GM12878 (cell line): ENCODE data around the gene ACSF3. TPM values are rescaled to one million over a fixed set of nuclear protein-coding genes. Genes with fewer than 3 reads are reported as not detected.

ENCODE experiments used
- ATAC-seq: fragments of 200-7000 bp; cut with Tn5 transposase; 3 replicates; pipeline ENCODE4 v1.9.1; 2020; ENCODE audit warnings: mild to moderate bottlenecking, moderate library complexity
- BruUV-seq: library from RNA; stranded (reverse); fragments of 400-500 nt; replicated peaks from 2 replicates; lab custom pipeline; 2021; lab: Mats Ljungman, UMichigan
- CTCF ChIA-PET: fragments of 300-600 bp; sonication (Branson Sonifier 250); formaldehyde crosslinking; extraction: SDS; loops from one replicate; lab custom pipeline; 2021; ENCODE audit warnings: inconsistent platforms; lab: Yijun Ruan, JAX
- POLR2A ChIA-PET: fragments of 350-600 bp; formaldehyde crosslinking; extraction: SDS; loops from one replicate; lab custom pipeline; 2021; ENCODE audit warnings: inconsistent platforms; lab: Charles Lee
- RAD21 ChIA-PET: fragments of 300-600 bp; sonication (Branson Sonifier 250); formaldehyde crosslinking; loops from one replicate; lab custom pipeline; 2023; ENCODE audit warnings: antibody characterized with exemption; ENCODE audit not compliant: unreplicated experiment; lab: Charles Lee
- SMC1A ChIA-PET: fragments of 300-600 bp; sonication (Branson Sonifier 250); formaldehyde crosslinking; loops from one replicate; lab custom pipeline; 2023; ENCODE audit not compliant: unreplicated experiment, uncharacterized antibody; lab: Charles Lee
- DNase-seq: peaks from one replicate; pipeline ENCODE4 v3.0.0-alpha.2; 2011; ENCODE audit warnings: low read depth, low spot score
- FAIRE-seq: peaks from 3 replicates; lab custom pipeline; 2011; peaks lifted over from hg19 to GRCh38; lab: Jason Lieb, UNC
- H2AFZ ChIP-seq: 2 replicates; pipeline ENCODE4 v1.6.0; 2011; ENCODE audit warnings: low read depth, low read length, control low read depth; ENCODE audit not compliant: control insufficient read depth
- H3K27ac ChIP-seq: 2 replicates; pipeline ENCODE4 v1.5.1; 2011; ENCODE audit warnings: control low read depth; ENCODE audit not compliant: control insufficient read depth, insufficient read depth
- H3K27me3 ChIP-seq, 2 experiments: replicated peaks in 1 of 2; 2 replicates each; pipeline versions ENCODE4 v1.6.0 to v1.6.1; 2011; ENCODE audit warnings: low read length in 1 of 2; ENCODE audit not compliant: control insufficient read depth in 2 of 2, insufficient read depth in 2 of 2
- H3K36me3 ChIP-seq, 2 experiments: 2 replicates each; pipeline ENCODE4 v1.5.1; 2011; ENCODE audit warnings: low read length in 1 of 2; ENCODE audit not compliant: control insufficient read depth in 2 of 2, insufficient read depth in 2 of 2
- H3K4me1 ChIP-seq: 2 replicates; pipeline ENCODE4 v1.6.1; 2011; ENCODE audit warnings: mild to moderate bottlenecking, low read length, moderate library complexity, mixed read lengths; ENCODE audit not compliant: control insufficient read depth, insufficient read depth
- H3K4me2 ChIP-seq: 2 replicates; pipeline ENCODE4 v1.6.0; 2011; ENCODE audit warnings: control low read depth; ENCODE audit not compliant: control insufficient read depth, insufficient read depth
- H3K4me3 ChIP-seq: fragments of 200-600 bp; sonication (generic); 2 replicates; pipeline ENCODE4 v1.5.1; 2016
- H3K79me2 ChIP-seq: 2 replicates; pipeline ENCODE4 v1.6.0; 2011; ENCODE audit warnings: low read length; ENCODE audit not compliant: control insufficient read depth, insufficient read depth
- H3K9ac ChIP-seq: 2 replicates; pipeline ENCODE4 v1.8.0; 2011; ENCODE audit warnings: low read length, control low read depth, mixed read lengths; ENCODE audit not compliant: control insufficient read depth, insufficient read depth
- H3K9me3 ChIP-seq: replicated peaks from 3 replicates; pipeline ENCODE4 v1.5.1; 2011; ENCODE audit warnings: mild to moderate bottlenecking, low read length; ENCODE audit not compliant: control insufficient read depth, insufficient read depth
- H4K20me1 ChIP-seq: 2 replicates; pipeline ENCODE4 v1.6.0; 2011; ENCODE audit not compliant: control insufficient read depth, insufficient read depth
- BRCA1 ChIP-seq: IDR thresholded peaks from 2 replicates; pipeline ENCODE4 v1.6.1; 2011; ENCODE audit warnings: low read depth, low read length, improper control_type of control experiment
- CBX3 ChIP-seq: fragments of 200-600 bp; sonication (generic); IDR thresholded peaks from 2 replicates; pipeline ENCODE4 v1.6.1; 2016; ENCODE audit warnings: low read depth, borderline replicate concordance
- KDM1A ChIP-seq: fragments of 200-600 bp; sonication (generic); IDR thresholded peaks from 2 replicates; pipeline ENCODE4 v1.6.1; 2016; ENCODE audit warnings: borderline replicate concordance
- MYC ChIP-seq: IDR thresholded peaks from 2 replicates; pipeline ENCODE4 v1.6.1; 2011; ENCODE audit warnings: mild to moderate bottlenecking, low read length, moderate library complexity, inconsistent platforms; ENCODE audit not compliant: insufficient read depth, insufficient replicate concordance, insufficient read length, severe bottlenecking
- NR2C2 ChIP-seq: IDR thresholded peaks from 2 replicates; pipeline ENCODE4 v1.6.1; 2011; ENCODE audit warnings: borderline replicate concordance, low read depth; ENCODE audit not compliant: control insufficient read depth, insufficient read length
- RBBP5 ChIP-seq: fragments of 200-600 bp; sonication (generic); conservative IDR thresholded peaks from 2 replicates; pipeline ENCODE4 v1.6.1; 2016
- TCF7 ChIP-seq: IDR thresholded peaks from 2 replicates; pipeline ENCODE4 v1.6.1; 2014; ENCODE audit warnings: antibody characterized with exemption, borderline replicate concordance
- YBX1 ChIP-seq: fragments of 450-650 bp; IDR thresholded peaks from 2 replicates; pipeline ENCODE4 v1.6.1; 2016; ENCODE audit warnings: antibody characterized with exemption
- ZNF274 ChIP-seq: IDR thresholded peaks from one replicate; pipeline ENCODE4 v1.8.0; 2011; ENCODE audit not compliant: insufficient read length, insufficient read depth
- WGBS: methylation state at CpG from one replicate; pipeline ENCODE4 v1.1.6; 2016; ENCODE audit warnings: low lambda C conversion rate; ENCODE audit not compliant: insufficient replicate concordance, insufficient coverage; ENCODE audit errors: missing lambda C conversion rate; 5-methylcytosine and 5-hydroxymethylcytosine counted together
- in situ Hi-C: fragments of 300-500 bp; cut with MboI; formaldehyde crosslinking; loops from 9 replicates; pipeline ENCODE4 v1.14.3; 2018; ENCODE audit warnings: mixed read lengths
- intact Hi-C: fragments of 100-400 bp; cut with micrococcal nuclease; formaldehyde crosslinking; loops from one replicate; pipeline ENCODE4 v1.14.2; 2022; ENCODE audit not compliant: unreplicated experiment
- polyA plus RNA-seq, 11 experiments: library from polyadenylated mRNA; depleted of rRNA in 4 of 11; unstranded in 6 of 11; stranded (reverse) in 5 of 11; fragments of >200 nt; fragmentation: Nextera tagmentation in 4 of 11; fragmentation: Illumina TruSeq in 1 of 11; extraction: Ambion mirVana in 4 of 11; extraction: Trizol in 1 of 11; gene quantifications; 1 replicate in 1 of 11; 2 replicates in 10 of 11; pipeline versions ENCODE4 v1.2.1 to v1.2.3, GENCODE V29; 2011 to 2016; ENCODE audit warnings: inconsistent platforms in 2 of 11, missing spikeins in 2 of 11, low read depth in 1 of 11
- total RNA-seq, 4 experiments: library from RNA; depleted of rRNA in 3 of 4; stranded (reverse); fragments of >200 nt in 3 of 4; fragmentation: Illumina TruSeq in 1 of 4; extraction: Trizol in 1 of 4; gene quantifications; 2 replicates each; pipeline versions ENCODE4 v1.2.1 to v1.2.3, GENCODE V29; 2013 to 2021
- TF ChIP-seq, protein P1 (sequence below): fragments of 450-650 bp; IDR thresholded peaks from 2 replicates; pipeline ENCODE4 v1.6.1; 2017; ENCODE audit warnings: borderline replicate concordance
- TF ChIP-seq, protein P2 (sequence below): fragments of 450-650 bp; IDR thresholded peaks from 2 replicates; pipeline ENCODE4 v1.6.1; 2016; ENCODE audit warnings: mild to moderate bottlenecking
- TF ChIP-seq, protein P3 (sequence below), 3 experiments: IDR thresholded peaks in 2 of 3; conservative IDR thresholded peaks in 1 of 3; 2 replicates each; pipeline ENCODE4 v1.5.1; 2011; ENCODE audit warnings: low read depth in 3 of 3, low read length in 3 of 3, mild to moderate bottlenecking in 3 of 3, control low read depth in 2 of 3, moderate library complexity in 2 of 3, inconsistent platforms in 1 of 3, mixed read lengths in 1 of 3; ENCODE audit not compliant: control insufficient read depth in 2 of 3, insufficient read depth in 1 of 3; ENCODE audit errors: extremely low read depth in 1 of 3
- TF ChIP-seq, protein P4 (sequence below): fragments of 450-650 bp; formaldehyde crosslinking; IDR thresholded peaks from 2 replicates; pipeline ENCODE4 v1.4.0; 2020; ENCODE audit warnings: mild to moderate bottlenecking, moderate library complexity

The ACSF3 gene
- total and polyA plus RNA-seq, 10 of the 15 experiments (the other 5 are each of a cell fraction or from before 2014, with no cell fraction given): 1.0 to 44.4 (median 25.8) TPM

DNA sequence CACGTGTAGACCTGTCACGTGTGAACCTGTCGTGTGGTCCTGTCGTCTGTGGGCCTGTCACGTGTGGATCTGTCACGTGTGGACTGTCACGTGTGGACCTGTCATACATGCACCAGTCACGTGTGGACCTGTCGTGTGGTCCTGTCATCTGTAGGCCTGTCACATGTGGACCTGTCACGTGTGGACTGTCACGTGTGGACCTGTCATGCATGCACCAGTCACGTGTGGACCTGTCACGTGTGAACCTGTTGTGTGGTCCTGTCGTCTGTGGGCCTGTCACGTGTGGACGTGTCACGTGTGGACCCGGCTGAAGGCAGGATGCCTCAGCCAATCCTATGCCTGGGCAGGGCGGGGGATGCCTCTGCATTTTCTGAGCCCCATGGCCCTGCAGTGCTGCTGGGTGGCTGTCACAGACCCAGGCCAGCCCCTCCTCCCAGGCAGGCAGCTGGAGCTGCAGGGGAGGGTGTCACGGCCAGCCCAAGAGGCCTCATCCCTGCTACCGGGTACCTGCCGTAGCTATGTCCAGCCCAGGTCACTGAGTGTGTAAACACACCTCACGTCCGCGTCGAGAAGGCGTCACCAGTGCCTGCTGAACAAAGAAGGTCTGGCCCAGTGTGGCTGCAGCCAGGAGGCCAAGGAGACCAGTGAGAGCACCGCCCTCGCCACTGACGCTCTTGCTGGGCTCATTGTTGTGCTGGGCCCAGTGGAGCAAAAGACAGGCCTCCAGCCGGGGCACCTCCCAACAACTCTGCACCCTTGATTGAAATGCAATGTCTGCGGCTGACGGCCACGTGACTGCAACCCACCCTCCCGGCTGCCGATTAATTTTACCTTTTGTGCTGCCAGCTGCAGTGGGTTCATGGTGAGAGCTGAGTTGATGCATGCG lies 18.6 kb upstream of the ACSF3 start:
- Histone ChIP-seq H3K27me3 (no peaks in the 10 kb centered on the region; a peak in 1 of 4 replicates), H3K4me2 (no peak overlapping the region), H3K4me1 (no peaks in the 10 kb centered on the region), H3K9ac (no peak overlapping the region), H3K27ac (no peak overlapping the region), H3K36me3 (no peaks in the 10 kb centered on the region), H3K4me3 (no peak overlapping the region), H4K20me1 (no peaks in the 10 kb centered on the region), H3K79me2 (no peaks in the 10 kb centered on the region), H3K9me3 (peaks cover 7% of the 10 kb centered on the region; the same call in 2 of the 3 replicates), H2AFZ (no peak overlapping the region)
- CTCF ChIA-PET: no interaction called here
- DNase-seq (no peak), ATAC-seq (no peak), FAIRE-seq (no peak)
- intact Hi-C loops: no loop called here
- SMC1A ChIA-PET: no interaction called here
- no TSS peak for BruUV-seq
- whole genome bisulfite sequencing: 90% methylated on average over 37 of the region's 37 CpGs
- POLR2A ChIA-PET: no interaction called here
- in situ Hi-C loops: no loop called here
- RAD21 ChIA-PET: no interaction called here
- TF ChIP-seq KDM1A (no peak), ZNF274 (no peak), TCF7 (no peak), NR2C2 (no peak), CBX3 (no peak), YBX1 (no peak), MYC (no peak), BRCA1 (no peak), RBBP5 (no peak)
- TF ChIP-seq, protein P1, sequence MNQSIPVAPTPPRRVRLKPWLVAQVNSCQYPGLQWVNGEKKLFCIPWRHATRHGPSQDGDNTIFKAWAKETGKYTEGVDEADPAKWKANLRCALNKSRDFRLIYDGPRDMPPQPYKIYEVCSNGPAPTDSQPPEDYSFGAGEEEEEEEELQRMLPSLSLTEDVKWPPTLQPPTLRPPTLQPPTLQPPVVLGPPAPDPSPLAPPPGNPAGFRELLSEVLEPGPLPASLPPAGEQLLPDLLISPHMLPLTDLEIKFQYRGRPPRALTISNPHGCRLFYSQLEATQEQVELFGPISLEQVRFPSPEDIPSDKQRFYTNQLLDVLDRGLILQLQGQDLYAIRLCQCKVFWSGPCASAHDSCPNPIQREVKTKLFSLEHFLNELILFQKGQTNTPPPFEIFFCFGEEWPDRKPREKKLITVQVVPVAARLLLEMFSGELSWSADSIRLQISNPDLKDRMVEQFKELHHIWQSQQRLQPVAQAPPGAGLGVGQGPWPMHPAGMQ: no peak
- TF ChIP-seq, protein P2, sequence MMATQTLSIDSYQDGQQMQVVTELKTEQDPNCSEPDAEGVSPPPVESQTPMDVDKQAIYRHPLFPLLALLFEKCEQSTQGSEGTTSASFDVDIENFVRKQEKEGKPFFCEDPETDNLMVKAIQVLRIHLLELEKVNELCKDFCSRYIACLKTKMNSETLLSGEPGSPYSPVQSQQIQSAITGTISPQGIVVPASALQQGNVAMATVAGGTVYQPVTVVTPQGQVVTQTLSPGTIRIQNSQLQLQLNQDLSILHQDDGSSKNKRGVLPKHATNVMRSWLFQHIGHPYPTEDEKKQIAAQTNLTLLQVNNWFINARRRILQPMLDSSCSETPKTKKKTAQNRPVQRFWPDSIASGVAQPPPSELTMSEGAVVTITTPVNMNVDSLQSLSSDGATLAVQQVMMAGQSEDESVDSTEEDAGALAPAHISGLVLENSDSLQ: no peak
- TF ChIP-seq, protein P3, sequence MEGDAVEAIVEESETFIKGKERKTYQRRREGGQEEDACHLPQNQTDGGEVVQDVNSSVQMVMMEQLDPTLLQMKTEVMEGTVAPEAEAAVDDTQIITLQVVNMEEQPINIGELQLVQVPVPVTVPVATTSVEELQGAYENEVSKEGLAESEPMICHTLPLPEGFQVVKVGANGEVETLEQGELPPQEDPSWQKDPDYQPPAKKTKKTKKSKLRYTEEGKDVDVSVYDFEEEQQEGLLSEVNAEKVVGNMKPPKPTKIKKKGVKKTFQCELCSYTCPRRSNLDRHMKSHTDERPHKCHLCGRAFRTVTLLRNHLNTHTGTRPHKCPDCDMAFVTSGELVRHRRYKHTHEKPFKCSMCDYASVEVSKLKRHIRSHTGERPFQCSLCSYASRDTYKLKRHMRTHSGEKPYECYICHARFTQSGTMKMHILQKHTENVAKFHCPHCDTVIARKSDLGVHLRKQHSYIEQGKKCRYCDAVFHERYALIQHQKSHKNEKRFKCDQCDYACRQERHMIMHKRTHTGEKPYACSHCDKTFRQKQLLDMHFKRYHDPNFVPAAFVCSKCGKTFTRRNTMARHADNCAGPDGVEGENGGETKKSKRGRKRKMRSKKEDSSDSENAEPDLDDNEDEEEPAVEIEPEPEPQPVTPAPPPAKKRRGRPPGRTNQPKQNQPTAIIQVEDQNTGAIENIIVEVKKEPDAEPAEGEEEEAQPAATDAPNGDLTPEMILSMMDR (IDR thresholded peaks at IDR 0.05 in 2 of 3, conservative IDR thresholded peaks at IDR 0.05 in 1 of 3; ENCODE audit: control insufficient read depth in 2 of 3, extremely low read depth in 1 of 3, insufficient read depth in 1 of 3, low read depth in 3 of 3, low read length in 3 of 3): no peak
- TF ChIP-seq, protein P4, sequence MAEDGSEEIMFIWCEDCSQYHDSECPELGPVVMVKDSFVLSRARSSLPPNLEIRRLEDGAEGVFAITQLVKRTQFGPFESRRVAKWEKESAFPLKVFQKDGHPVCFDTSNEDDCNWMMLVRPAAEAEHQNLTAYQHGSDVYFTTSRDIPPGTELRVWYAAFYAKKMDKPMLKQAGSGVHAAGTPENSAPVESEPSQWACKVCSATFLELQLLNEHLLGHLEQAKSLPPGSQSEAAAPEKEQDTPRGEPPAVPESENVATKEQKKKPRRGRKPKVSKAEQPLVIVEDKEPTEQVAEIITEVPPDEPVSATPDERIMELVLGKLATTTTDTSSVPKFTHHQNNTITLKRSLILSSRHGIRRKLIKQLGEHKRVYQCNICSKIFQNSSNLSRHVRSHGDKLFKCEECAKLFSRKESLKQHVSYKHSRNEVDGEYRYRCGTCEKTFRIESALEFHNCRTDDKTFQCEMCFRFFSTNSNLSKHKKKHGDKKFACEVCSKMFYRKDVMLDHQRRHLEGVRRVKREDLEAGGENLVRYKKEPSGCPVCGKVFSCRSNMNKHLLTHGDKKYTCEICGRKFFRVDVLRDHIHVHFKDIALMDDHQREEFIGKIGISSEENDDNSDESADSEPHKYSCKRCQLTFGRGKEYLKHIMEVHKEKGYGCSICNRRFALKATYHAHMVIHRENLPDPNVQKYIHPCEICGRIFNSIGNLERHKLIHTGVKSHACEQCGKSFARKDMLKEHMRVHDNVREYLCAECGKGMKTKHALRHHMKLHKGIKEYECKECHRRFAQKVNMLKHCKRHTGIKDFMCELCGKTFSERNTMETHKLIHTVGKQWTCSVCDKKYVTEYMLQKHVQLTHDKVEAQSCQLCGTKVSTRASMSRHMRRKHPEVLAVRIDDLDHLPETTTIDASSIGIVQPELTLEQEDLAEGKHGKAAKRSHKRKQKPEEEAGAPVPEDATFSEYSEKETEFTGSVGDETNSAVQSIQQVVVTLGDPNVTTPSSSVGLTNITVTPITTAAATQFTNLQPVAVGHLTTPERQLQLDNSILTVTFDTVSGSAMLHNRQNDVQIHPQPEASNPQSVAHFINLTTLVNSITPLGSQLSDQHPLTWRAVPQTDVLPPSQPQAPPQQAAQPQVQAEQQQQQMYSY (CRISPR knock-in tag): no peak
